Activated CD8-positive, alpha-beta memory T cell treated with anti-CD3 and anti-CD28 coated beads, Interleukin-2, amount 50 U/mL, for 4 hours (primary cell): ENCODE data around the gene ESD.
"Not testable (repeated sequence)": the region's sequence is repeated elsewhere in the genome, so short reads cannot be mapped to it uniquely, and the experiment has no call there.

Source experiments
- DNase-seq: peaks from one replicate; pipeline ENCODE4 v3.0.0-alpha.2; 2020

ESD gene

GRCh38 chr13:46783504-46783903 is 13.5 kb downstream of the ESD start:
- DNase-seq, result no peak

GRCh38 chr13:46782691-46783090 is 14.3 kb downstream of the ESD start:
- no peak for DNase-seq

- DNase-seq, result no peak
Measured at GRCh38 chr13:46782066-46782465, 14.9 kb downstream of the ESD start.

GRCh38 chr13:46778890-46779289 is 18.1 kb downstream of the ESD start:
- DNase-seq, result no peak

GRCh38 chr13:46778095-46778494 is 18.9 kb downstream of the ESD start:
- no peak for DNase-seq

- DNase-seq, result no peak
Measured at GRCh38 chr13:46775385-46776107, 21.4 kb downstream of the ESD start.

- no peak for DNase-seq
Measured at GRCh38 chr13:46773541-46773940, 23.4 kb downstream of the ESD start.

- DNase-seq, result no peak
Measured at GRCh38 chr13:46771693-46772092, 25.3 kb downstream of the ESD start.

- not testable (repeated sequence) for DNase-seq
Measured at GRCh38 chr13:46769925-46770324, 27.0 kb downstream of the ESD start.

GRCh38 chr13:46761866-46762265 is 35.1 kb downstream of the ESD start:
- no peak for DNase-seq

GRCh38 chr13:46761174-46761573 is 35.8 kb downstream of the ESD start:
- DNase-seq, result no peak

GRCh38 chr13:46759846-46760245 is 37.1 kb downstream of the ESD start:
- DNase-seq, result no peak

GRCh38 chr13:46757640-46758039 is 39.3 kb downstream of the ESD start:
- DNase-seq, result no peak

GRCh38 chr13:46756977-46757376 is 40.0 kb downstream of the ESD start:
- DNase-seq, result no peak

GRCh38 chr13:46755508-46755907 is 41.5 kb downstream of the ESD start:
- not testable (repeated sequence) for DNase-seq

- DNase-seq, result no peak
Measured at GRCh38 chr13:46754812-46755211, 42.1 kb downstream of the ESD start.

GRCh38 chr13:46753917-46754316 is 43.0 kb downstream of the ESD start:
- DNase-seq, result no peak

GRCh38 chr13:46753137-46753536 is 43.8 kb downstream of the ESD start:
- DNase-seq, result no peak

- peak; percentile 40 for DNase-seq
Measured at GRCh38 chr13:46751811-46752635, 44.9 kb downstream of the ESD start.

- DNase-seq, result no peak
Measured at GRCh38 chr13:46749951-46750350, 47.0 kb downstream of the ESD start.

- DNase-seq, result no peak
Measured at GRCh38 chr13:46748300-46748699, 48.7 kb downstream of the ESD start.

GRCh38 chr13:46747031-46747820 is 49.7 kb downstream of the ESD start:
- DNase-seq, result no peak

- no peak for DNase-seq
Measured at GRCh38 chr13:46745706-46746105, 51.3 kb downstream of the ESD start.

GRCh38 chr13:46745062-46745461 is 51.9 kb downstream of the ESD start:
- DNase-seq, result no peak
